Subcutaneous adipose tissue (tissue), 4 donors: ENCODE measurements around the gene SLC3A2. TPM values are rescaled to one million over a fixed set of nuclear protein-coding genes. Genes with fewer than 3 reads are reported as not detected.

Experiments used
- CTCF ChIP-seq: fragments of 450-650 bp; IDR thresholded peaks from one replicate; pipeline ENCODE4 v1.5.1; 2016; ENCODE audit warnings: low read depth, mild to moderate bottlenecking, control low read depth, antibody characterized with exemption, moderate library complexity
- total RNA-seq, 4 donors: library from RNA; depleted of rRNA; stranded (reverse); fragments of >200 nt; gene quantifications; one replicate each; pipeline ENCODE4 v1.1.0, GENCODE V29; 2016

The SLC3A2 gene
- total RNA-seq, 4 donors from 2014 or later, result 104 to 163 (median 125) TPM

- TF ChIP-seq CTCF, result no peak
Measured at GRCh38 chr11:62882788-62883501, 2.2 kb downstream of the SLC3A2 start.

- TF ChIP-seq CTCF, result no peak
Measured at GRCh38 chr11:62883673-62884072, 3.0 kb downstream of the SLC3A2 start.

GRCh38 chr11:62885137-62885750 is 4.5 kb downstream of the SLC3A2 start:
- TF ChIP-seq CTCF, result no peak

GRCh38 chr11:62888406-62888805 is 7.7 kb downstream of the SLC3A2 start:
- no peak for TF ChIP-seq CTCF

GRCh38 chr11:62889126-62889483 is 8.4 kb downstream of the SLC3A2 start:
- TF ChIP-seq CTCF, result no peak

GRCh38 chr11:62889484-62890437 is 9.1 kb downstream of the SLC3A2 start:
- no peak for TF ChIP-seq CTCF
